Measurements from ENCODE around the gene HAVCR1.
"Not testable (repeated sequence)": the region's sequence is repeated elsewhere in the genome, so short reads cannot be mapped to it uniquely, and the experiment has no call there.

Gene HAVCR1

GRCh38 chr5:157047898-157048297 lies 11.0 kb downstream of the HAVCR1 start:
- DNase-seq, result no peak

- DNase-seq, result not testable (repeated sequence)
Observed at GRCh38 chr5:157047016-157047415, 11.9 kb downstream of the HAVCR1 start.

GRCh38 chr5:157046041-157046440 lies 12.9 kb downstream of the HAVCR1 start:
- DNase-seq, result no peak

- DNase-seq, result no peak
Observed at GRCh38 chr5:157045601-157046000, 13.3 kb downstream of the HAVCR1 start.

GRCh38 chr5:157038568-157039187 lies 20.2 kb downstream of the HAVCR1 start:
- no peak for DNase-seq

GRCh38 chr5:157034106-157035072 lies 24.5 kb downstream of the HAVCR1 start:
- not testable (repeated sequence) for DNase-seq

GRCh38 chr5:157033071-157033583 lies 25.8 kb downstream of the HAVCR1 start:
- no peak for DNase-seq

- DNase-seq, result no peak
Observed at GRCh38 chr5:157030692-157031091, 28.2 kb downstream of the HAVCR1 start.

- no peak for DNase-seq
Observed at GRCh38 chr5:157029457-157029856, 29.5 kb downstream of the HAVCR1 start.

GRCh38 chr5:157027663-157028062 lies 31.3 kb downstream of the HAVCR1 start:
- DNase-seq, result not testable (repeated sequence)

- DNase-seq, result no peak
Observed at GRCh38 chr5:157026789-157027424, 32.0 kb downstream of the HAVCR1 start.

- DNase-seq, result peak; percentile 16 to 26
Observed at GRCh38 chr5:157025093-157025698, 33.7 kb downstream of the HAVCR1 start.

- no peak for DNase-seq
Observed at GRCh38 chr5:157024208-157024959, 34.5 kb downstream of the HAVCR1 start.

GRCh38 chr5:157022024-157022423 lies 36.9 kb downstream of the HAVCR1 start:
- no peak for DNase-seq

- no peak for DNase-seq
Observed at GRCh38 chr5:157020511-157021222, 38.2 kb downstream of the HAVCR1 start.

GRCh38 chr5:157020002-157020401 lies 38.9 kb downstream of the HAVCR1 start:
- no peak for DNase-seq

- not testable (repeated sequence) for DNase-seq
Observed at GRCh38 chr5:157014143-157014542, 44.8 kb downstream of the HAVCR1 start.

- no peak for DNase-seq
Observed at GRCh38 chr5:157006262-157006661, 52.7 kb downstream of the HAVCR1 start.

GRCh38 chr5:157004893-157005551 lies 53.9 kb downstream of the HAVCR1 start:
- DNase-seq, result no peak

- DNase-seq, result no peak
Observed at GRCh38 chr5:156991714-156992113, 67.2 kb downstream of the HAVCR1 start.

- DNase-seq, result no peak
Observed at GRCh38 chr5:156984064-156984463, 74.9 kb downstream of the HAVCR1 start.

Measured in activated CD4-positive, alpha-beta T cell treated with anti-CD3 and anti-CD28 coated beads for 4 hours (primary cell).